Gastrocnemius medialis (tissue), 4 donors: Measurements from ENCODE around the gene UBASH3B.

Experiments used
- POLR2A ChIP-seq, 2 donors: fragments of 450-650 bp; IDR thresholded peaks; one replicate each; pipeline ENCODE4 v1.6.1; 2017; ENCODE audit warnings: antibody characterized with exemption in 2 of 2, mild to moderate bottlenecking in 2 of 2, moderate library complexity in 2 of 2
- TF ChIP-seq, protein P1 (sequence below), 5 experiments: fragments of 450-650 bp in 3 of 5; fragments of 200-600 bp in 2 of 5; sonication (generic) in 2 of 5; IDR thresholded peaks in 4 of 5; conservative IDR thresholded peaks in 1 of 5; 1 replicate in 4 of 5; 2 replicates in 1 of 5; pipeline ENCODE4 v1.5.1; 2016 to 2019; ENCODE audit warnings: antibody characterized with exemption in 5 of 5, mild to moderate bottlenecking in 3 of 5, moderate library complexity in 3 of 5

DNA sequence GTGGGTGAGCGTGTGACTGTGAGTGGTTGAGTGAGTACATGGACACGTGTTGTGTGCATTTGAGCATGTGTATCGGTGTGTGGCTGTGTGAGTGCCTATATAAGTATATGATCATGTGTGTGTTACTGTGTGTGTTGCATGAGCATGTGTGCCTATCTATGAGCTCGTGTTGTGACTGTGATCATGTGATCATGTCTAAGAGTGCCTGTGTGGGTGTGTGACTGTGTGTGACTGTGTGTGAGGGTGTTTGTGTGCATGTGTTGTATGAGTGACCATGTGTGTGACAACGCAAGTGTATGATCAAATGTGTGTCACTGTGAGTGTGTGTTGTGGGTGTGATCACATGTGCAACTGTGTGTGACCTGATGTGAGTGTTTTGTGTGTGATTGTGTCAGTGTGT lies 88.8 kb downstream of the UBASH3B start:
- TF ChIP-seq, protein P1, sequence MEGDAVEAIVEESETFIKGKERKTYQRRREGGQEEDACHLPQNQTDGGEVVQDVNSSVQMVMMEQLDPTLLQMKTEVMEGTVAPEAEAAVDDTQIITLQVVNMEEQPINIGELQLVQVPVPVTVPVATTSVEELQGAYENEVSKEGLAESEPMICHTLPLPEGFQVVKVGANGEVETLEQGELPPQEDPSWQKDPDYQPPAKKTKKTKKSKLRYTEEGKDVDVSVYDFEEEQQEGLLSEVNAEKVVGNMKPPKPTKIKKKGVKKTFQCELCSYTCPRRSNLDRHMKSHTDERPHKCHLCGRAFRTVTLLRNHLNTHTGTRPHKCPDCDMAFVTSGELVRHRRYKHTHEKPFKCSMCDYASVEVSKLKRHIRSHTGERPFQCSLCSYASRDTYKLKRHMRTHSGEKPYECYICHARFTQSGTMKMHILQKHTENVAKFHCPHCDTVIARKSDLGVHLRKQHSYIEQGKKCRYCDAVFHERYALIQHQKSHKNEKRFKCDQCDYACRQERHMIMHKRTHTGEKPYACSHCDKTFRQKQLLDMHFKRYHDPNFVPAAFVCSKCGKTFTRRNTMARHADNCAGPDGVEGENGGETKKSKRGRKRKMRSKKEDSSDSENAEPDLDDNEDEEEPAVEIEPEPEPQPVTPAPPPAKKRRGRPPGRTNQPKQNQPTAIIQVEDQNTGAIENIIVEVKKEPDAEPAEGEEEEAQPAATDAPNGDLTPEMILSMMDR (IDR thresholded peaks at IDR 0.05 in 4 of 5, conservative IDR thresholded peaks at IDR 0.05 in 1 of 5) = no peak
- no peak for TF ChIP-seq POLR2A (IDR thresholded peaks at IDR 0.05)
